ENCODE measurements around the gene OR7C1. TPM values are rescaled to one million over a fixed set of nuclear protein-coding genes. Genes with fewer than 3 reads are reported as not detected.
A peak's percentile ranks its signal among the peaks of the same experiment; 100 is the strongest.
"Not testable (repeated sequence)": the region's sequence is repeated elsewhere in the genome, so short reads cannot be mapped to it uniquely, and the experiment has no call there.

Gene OR7C1
- total RNA-seq, 2 experiments from 2014 or later: not detected

- DNase-seq: no peak
- no peaks in the 10 kb centered on the region for H3K9me3 Mint-ChIP-seq
Observed at GRCh38 chr19:14814982-14815652, 19.9 kb downstream of the OR7C1 start.

GRCh38 chr19:14809272-14810057, 25.5 kb downstream of the OR7C1 start:
- Mint-ChIP-seq H3K4me3 (no peak overlapping the region), H3K27ac (no peak overlapping the region), H3K4me1 (ENCODE audit: low read depth) (no peaks in the 10 kb centered on the region), H3K36me3 (ENCODE audit: low read depth) (no peaks in the 10 kb centered on the region), H3K27me3 (ENCODE audit: low read depth) (peaks cover 13% of the 10 kb centered on the region), H3K9me3 (no peaks in the 10 kb centered on the region)
- intact Hi-C loops (cut with micrococcal nuclease): no loop called here
- CTCF ChIA-PET: no interaction called here
- DNase-seq: no peak

More at GRCh38 chr19:14814982-14815652, 19.9 kb downstream of the OR7C1 start:
- Mint-ChIP-seq H3K27ac (no peak overlapping the region), H3K36me3 (ENCODE audit: low read depth) (no peaks in the 10 kb centered on the region), H3K4me3 (no peak overlapping the region), H3K4me1 (ENCODE audit: low read depth) (no peaks in the 10 kb centered on the region), H3K27me3 (ENCODE audit: low read depth) (no peaks in the 10 kb centered on the region)
- intact Hi-C loops (cut with micrococcal nuclease): no loop called here
- CTCF ChIA-PET: no interaction called here

- no peaks in the 10 kb centered on the region for H3K9me3 Mint-ChIP-seq
- no peaks in the 10 kb centered on the region for H3K36me3 Mint-ChIP-seq (ENCODE audit: low read depth)
- CTCF ChIA-PET: interaction anchor here (1.0 kb wide), 1 partner anchor 26 kb away, joined by 4 read pairs; the partner anchor contains the start of gene ADGRE2
- no peaks in the 10 kb centered on the region for H3K4me1 Mint-ChIP-seq (ENCODE audit: low read depth)
- no peak for DNase-seq
- H3K4me3 Mint-ChIP-seq: no peak overlapping the region
- no peak overlapping the region for H3K27ac Mint-ChIP-seq
- intact Hi-C loops (cut with micrococcal nuclease): no loop called here
- H3K27me3 Mint-ChIP-seq (ENCODE audit: low read depth): peaks cover 13% of the 10 kb centered on the region
Observed at GRCh38 chr19:14804765-14805164, 30.2 kb downstream of the OR7C1 start.

DNA sequence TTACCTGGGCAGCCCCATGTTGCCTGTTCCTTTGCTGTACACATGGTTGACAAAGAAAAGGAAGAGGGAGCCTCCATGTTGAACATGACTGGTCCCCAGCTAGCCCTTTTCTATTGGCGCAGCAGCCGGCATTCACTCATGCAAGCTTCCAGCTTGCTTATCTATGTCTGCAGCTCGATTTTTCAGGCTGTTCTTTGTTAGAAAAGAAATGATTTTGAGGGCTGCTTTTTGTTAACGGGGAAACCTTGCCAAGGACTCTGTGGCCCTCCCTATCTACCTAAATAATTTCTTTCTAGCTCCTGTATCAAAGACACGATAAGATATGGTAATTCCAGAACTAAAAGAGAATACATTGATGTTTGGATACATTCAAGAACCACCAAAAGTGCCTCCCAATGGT, 36.2 kb downstream of the OR7C1 start:
- Mint-ChIP-seq H3K27me3 (ENCODE audit: low read depth) (peaks cover 2% of the 10 kb centered on the region), H3K36me3 (ENCODE audit: low read depth) (no peaks in the 10 kb centered on the region), H3K27ac (no peak overlapping the region), H3K4me1 (ENCODE audit: low read depth) (no peaks in the 10 kb centered on the region), H3K9me3 (no peaks in the 10 kb centered on the region), H3K4me3 (no peak overlapping the region)
- DNase-seq: no peak
- intact Hi-C loops (cut with micrococcal nuclease): no loop called here
- CTCF ChIA-PET: no interaction called here

DNA sequence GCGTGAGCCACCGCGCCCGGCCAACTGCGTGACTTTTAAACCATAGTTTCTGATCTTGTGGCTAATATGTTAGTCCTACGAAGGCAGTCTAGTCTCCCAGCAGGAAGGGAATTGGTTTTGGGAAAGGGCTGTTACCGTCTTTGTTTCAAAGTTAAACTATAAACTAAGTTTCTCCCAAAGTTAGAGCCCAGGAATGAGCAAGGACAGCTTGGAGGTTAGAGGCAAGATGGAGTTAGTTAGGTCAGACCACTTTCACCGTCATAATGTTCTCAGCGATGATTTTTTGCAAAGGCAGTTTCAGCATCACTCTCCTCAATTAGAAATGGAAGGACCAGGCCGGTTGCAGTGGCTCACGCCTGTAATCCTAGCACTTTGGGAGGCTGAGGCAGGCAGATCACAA, 39.0 kb downstream of the OR7C1 start:
- Mint-ChIP-seq H3K4me3 (no peak overlapping the region), H3K36me3 (ENCODE audit: low read depth) (no peaks in the 10 kb centered on the region), H3K27me3 (ENCODE audit: low read depth) (peaks cover 3% of the 10 kb centered on the region), H3K4me1 (ENCODE audit: low read depth) (no peaks in the 10 kb centered on the region), H3K27ac (no peak overlapping the region), H3K9me3 (no peaks in the 10 kb centered on the region)
- DNase-seq: no peak
- CTCF ChIA-PET: interaction anchor here (0.6 to 1.1 kb wide), 2 partner anchors 10 to 119 kb away, joined by 3 read pairs; no protein-coding TSS in a partner anchor
- intact Hi-C loops (cut with micrococcal nuclease): no loop called here

- CTCF ChIA-PET: interaction anchor here (0.6 kb wide), 1 partner anchor 357 kb away, joined by 3 read pairs; no protein-coding TSS in a partner anchor
- H3K36me3 Mint-ChIP-seq (ENCODE audit: low read depth): no peaks in the 10 kb centered on the region
- no peaks in the 10 kb centered on the region for H3K9me3 Mint-ChIP-seq
- intact Hi-C loops (cut with micrococcal nuclease): no loop called here
- no peak overlapping the region for H3K27ac Mint-ChIP-seq
- no peaks in the 10 kb centered on the region for H3K4me1 Mint-ChIP-seq (ENCODE audit: low read depth)
- H3K4me3 Mint-ChIP-seq: no peak overlapping the region
- peaks cover 3% of the 10 kb centered on the region for H3K27me3 Mint-ChIP-seq (ENCODE audit: low read depth)
- DNase-seq: no peak
Observed at GRCh38 chr19:14795078-14795721, 39.8 kb downstream of the OR7C1 start.

GRCh38 chr19:14792250-14792649, 42.7 kb downstream of the OR7C1 start:
- H3K36me3 Mint-ChIP-seq (ENCODE audit: low read depth); H3K27ac Mint-ChIP-seq; H3K9me3 Mint-ChIP-seq; H3K4me3 Mint-ChIP-seq; H3K4me1 Mint-ChIP-seq (ENCODE audit: low read depth); DNase-seq; CTCF ChIA-PET; H3K27me3 Mint-ChIP-seq (ENCODE audit: low read depth); intact Hi-C loops (cut with micrococcal nuclease): not testable (repeated sequence)

- H3K27me3 Mint-ChIP-seq (ENCODE audit: low read depth): peaks cover 15% of the 10 kb centered on the region
- DNase-seq: peak; percentile 32
- no peak overlapping the region for H3K4me3 Mint-ChIP-seq
- intact Hi-C loops (cut with micrococcal nuclease): loop anchor here (2.0 kb wide), 1 partner anchor 102 kb away; no protein-coding TSS in a partner anchor
- peaks cover 15% of the 10 kb centered on the region for H3K4me1 Mint-ChIP-seq (ENCODE audit: low read depth)
- H3K27ac Mint-ChIP-seq: no peak overlapping the region
- CTCF ChIA-PET: interaction anchor here (0.6 to 2.7 kb wide), 11 partner anchors 9 to 241 kb away, joined by 3 to 12 read pairs (median 3); no protein-coding TSS in a partner anchor
- no peaks in the 10 kb centered on the region for H3K36me3 Mint-ChIP-seq (ENCODE audit: low read depth)
- peaks cover 2% of the 10 kb centered on the region for H3K9me3 Mint-ChIP-seq
Observed at GRCh38 chr19:14786421-14786851, 48.5 kb downstream of the OR7C1 start.

- not testable (repeated sequence) for H3K4me3 Mint-ChIP-seq
Observed at GRCh38 chr19:14785102-14785793, 49.7 kb downstream of the OR7C1 start.

DNA sequence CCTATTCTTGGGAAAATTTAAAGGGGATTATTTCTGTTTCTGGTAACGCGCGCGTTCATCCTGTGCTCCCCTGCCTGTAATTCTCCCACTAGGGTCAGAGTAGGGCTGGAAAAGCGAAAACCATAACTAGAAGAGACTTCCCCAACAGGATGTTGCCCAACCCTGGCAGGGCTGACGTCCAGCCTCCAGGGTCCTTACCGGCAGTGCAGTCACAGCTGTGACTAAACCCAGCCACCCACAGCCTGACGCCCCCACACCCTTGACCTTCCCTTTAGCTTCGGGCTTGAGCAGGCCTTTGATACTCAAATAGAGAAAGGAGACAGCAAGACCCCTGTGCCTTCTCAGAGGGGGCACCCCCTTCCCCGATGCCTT, 50.3 kb downstream of the OR7C1 start:
- H3K9me3 Mint-ChIP-seq; H3K36me3 Mint-ChIP-seq (ENCODE audit: low read depth); H3K27ac Mint-ChIP-seq; H3K4me3 Mint-ChIP-seq; CTCF ChIA-PET; intact Hi-C loops (cut with micrococcal nuclease): not testable (repeated sequence)
- DNase-seq: peak; percentile 9
- Mint-ChIP-seq H3K27me3 (ENCODE audit: low read depth) (peaks cover 18% of the 10 kb centered on the region), H3K4me1 (ENCODE audit: low read depth) (peaks cover 15% of the 10 kb centered on the region)

More at GRCh38 chr19:14785102-14785793, 49.7 kb downstream of the OR7C1 start:
- intact Hi-C loops (cut with micrococcal nuclease); H3K36me3 Mint-ChIP-seq (ENCODE audit: low read depth); H3K9me3 Mint-ChIP-seq; H3K27ac Mint-ChIP-seq: not testable (repeated sequence)
- DNase-seq: peak; percentile 15
- Mint-ChIP-seq H3K4me1 (ENCODE audit: low read depth) (peaks cover 15% of the 10 kb centered on the region), H3K27me3 (ENCODE audit: low read depth) (peaks cover 18% of the 10 kb centered on the region)
- CTCF ChIA-PET: interaction anchor here (0.5 to 0.7 kb wide), 2 partner anchors 10 to 758 kb away, joined by 3 to 4 read pairs; no protein-coding TSS in a partner anchor

- H3K4me1 Mint-ChIP-seq (ENCODE audit: low read depth): peaks cover 15% of the 10 kb centered on the region
- H3K36me3 Mint-ChIP-seq (ENCODE audit: low read depth); H3K4me3 Mint-ChIP-seq; H3K27ac Mint-ChIP-seq; intact Hi-C loops (cut with micrococcal nuclease); DNase-seq; H3K9me3 Mint-ChIP-seq: not testable (repeated sequence)
- H3K27me3 Mint-ChIP-seq (ENCODE audit: low read depth): peaks cover 19% of the 10 kb centered on the region
- CTCF ChIA-PET: interaction anchor here (0.6 kb wide), 1 partner anchor 112 kb away, joined by 3 read pairs; no protein-coding TSS in a partner anchor
Observed at GRCh38 chr19:14783410-14783998, 51.5 kb downstream of the OR7C1 start.
